K562 (cell line): ENCODE data around the gene ASMT. TPM values are rescaled to one million over a fixed set of nuclear protein-coding genes. Genes with fewer than 3 reads are reported as not detected.

Source experiments
- ATAC-seq: fragments of 200-7000 bp; cut with Tn5 transposase; 3 replicates; pipeline ENCODE4 v1.9.1; 2020; ENCODE audit warnings: moderate library complexity
- BruUV-seq: library from RNA; stranded (reverse); fragments of 400-500 nt; replicated peaks from 2 replicates; lab custom pipeline; 2021; lab: Mats Ljungman, UMichigan
- CTCF ChIA-PET: fragments of 300-600 bp; formaldehyde crosslinking; extraction: SDS; loops from one replicate; lab custom pipeline; 2021; ENCODE audit warnings: low intra/inter-chr PET ratio; lab: Yijun Ruan, JAX
- POLR2A ChIA-PET: fragments of 300-600, 350-650 bp; sonication (Branson Sonifier 250); formaldehyde crosslinking; extraction: SDS; loops from one replicate; lab custom pipeline; 2021; ENCODE audit warnings: antibody characterized with exemption, inconsistent platforms; lab: Yijun Ruan, JAX
- DNase-seq, 4 experiments: peaks; one replicate each; pipeline versions ENCODE4 v3.0.0 to v3.0.0-alpha.2; 2011 to 2018; ENCODE audit warnings: low spot score in 3 of 4, mixed read lengths in 3 of 4; ENCODE audit errors: extremely low read depth in 1 of 4
- FAIRE-seq: peaks from 2 replicates; lab custom pipeline; 2011; peaks lifted over from hg19 to GRCh38; lab: Jason Lieb, UNC
- H2AFZ ChIP-seq: 2 replicates; pipeline ENCODE4 v1.6.0; 2011; ENCODE audit warnings: low read depth, low read length, control low read depth, inconsistent platforms
- H3K27ac ChIP-seq: fragments of 200-600 bp; 3 replicates; pipeline ENCODE4 v1.8.0; 2011; ENCODE audit warnings: low read depth, mild to moderate bottlenecking, control low read depth, inconsistent platforms, low read length, moderate library complexity, mixed read lengths; ENCODE audit errors: extremely low read depth
- H3K27me3 ChIP-seq, 2 experiments: fragments of 300-600 bp in 1 of 2; 2 replicates in 1 of 2; 3 replicates in 1 of 2; pipeline versions ENCODE4 v1.6.0 to v1.8.0; 2011; ENCODE audit warnings: inconsistent platforms in 2 of 2, low read length in 2 of 2, mild to moderate bottlenecking in 1 of 2, mixed read lengths in 1 of 2, moderate library complexity in 1 of 2; ENCODE audit not compliant: control insufficient read depth in 2 of 2, insufficient read depth in 2 of 2
- H3K36me3 ChIP-seq: fragments of 300-600 bp; 3 replicates; pipeline ENCODE4 v1.8.0; 2011; ENCODE audit warnings: mild to moderate bottlenecking, low read length, inconsistent platforms; ENCODE audit not compliant: control insufficient read depth, insufficient read depth
- H3K4me1 ChIP-seq, 2 experiments: fragments of 200-600 bp in 1 of 2; replicated peaks in 1 of 2; 2 replicates in 1 of 2; 3 replicates in 1 of 2; pipeline versions ENCODE4 v1.5.1 to v1.8.0; 2011; ENCODE audit warnings: inconsistent platforms in 2 of 2, low read length in 2 of 2, mild to moderate bottlenecking in 1 of 2, mixed read lengths in 1 of 2, moderate library complexity in 1 of 2; ENCODE audit not compliant: control insufficient read depth in 2 of 2, insufficient read depth in 2 of 2
- H3K4me2 ChIP-seq: 2 replicates; pipeline ENCODE4 v1.6.1; 2011; ENCODE audit warnings: low read length, control low read depth, inconsistent platforms, mixed read lengths; ENCODE audit not compliant: insufficient read depth
- H3K4me3 ChIP-seq: fragments of 200-600 bp; sonication (generic), shearing (Covaris generic); 2 replicates; pipeline ENCODE4 v1.5.1; 2016; ENCODE audit warnings: control low read depth, inconsistent platforms
- H3K79me2 ChIP-seq: fragments of 200-600 bp; 3 replicates; pipeline ENCODE4 v1.8.0; 2011; ENCODE audit warnings: low read length, inconsistent platforms; ENCODE audit not compliant: control insufficient read depth, insufficient read depth
- H3K9ac ChIP-seq, 2 experiments: 2 replicates each; pipeline versions ENCODE4 v1.6.0 to v1.6.1; 2011; ENCODE audit warnings: low read depth in 2 of 2, low read length in 2 of 2, control low read depth in 1 of 2, inconsistent platforms in 1 of 2, mild to moderate bottlenecking in 1 of 2, mixed read lengths in 1 of 2; ENCODE audit not compliant: insufficient read depth in 1 of 2
- H3K9me1 ChIP-seq: one replicate; pipeline ENCODE4 v1.6.0; 2011; ENCODE audit warnings: inconsistent platforms, mild to moderate bottlenecking, low read length, moderate library complexity; ENCODE audit not compliant: control insufficient read depth, insufficient read depth
- H3K9me3 ChIP-seq: replicated peaks from 2 replicates; pipeline ENCODE4 v1.5.1; 2011; ENCODE audit warnings: low read depth, low read length, inconsistent platforms; ENCODE audit not compliant: control insufficient read depth, insufficient read depth
- H4K20me1 ChIP-seq: replicated peaks from 2 replicates; pipeline ENCODE4 v1.6.1; 2011; ENCODE audit warnings: low read length, inconsistent platforms, mixed read lengths; ENCODE audit not compliant: control insufficient read depth, insufficient read depth
- ATF3 ChIP-seq, 2 experiments: fragments of 450-650 bp in 1 of 2; sonication (generic) in 1 of 2; formaldehyde crosslinking in 1 of 2; IDR thresholded peaks in 1 of 2; conservative IDR thresholded peaks in 1 of 2; 2 replicates each; pipeline versions ENCODE4 v1.6.1 to v1.8.1; 2016 to 2023; ENCODE audit warnings: mild to moderate bottlenecking in 2 of 2, moderate library complexity in 2 of 2, inconsistent platforms in 1 of 2, missing genetic modification reagents in 1 of 2
- E2F3 ChIP-seq: fragments of 250-450 bp; sonication (Bioruptor Pico); IDR thresholded peaks from 2 replicates; pipeline ENCODE4 v1.4.0; 2020; ENCODE audit warnings: mild to moderate bottlenecking
- GTF2E2 ChIP-seq: fragments of 200-800 bp; sonication (Bioruptor generic); IDR thresholded peaks from 2 replicates; pipeline ENCODE4 v1.6.1; 2016; ENCODE audit warnings: missing genetic modification characterization, missing compliant biosample characterization
- HMG20B ChIP-seq: fragments of 250-450 bp; sonication (Bioruptor Pico); IDR thresholded peaks from 2 replicates; pipeline ENCODE4 v1.5.0; 2021; ENCODE audit warnings: mild to moderate bottlenecking
- MITF ChIP-seq: IDR thresholded peaks from 2 replicates; pipeline ENCODE4 v1.6.1; 2014; ENCODE audit warnings: antibody characterized with exemption
- PKNOX1 ChIP-seq: fragments of 450-650 bp; IDR thresholded peaks from 2 replicates; pipeline ENCODE4 v1.6.1; 2016
- PRPF4 ChIP-seq: fragments of 200-400 bp; formaldehyde crosslinking; IDR thresholded peaks from one replicate; pipeline ENCODE4 v1.6.1; 2017; ENCODE audit warnings: low read length, low read depth, mild to moderate bottlenecking; ENCODE audit not compliant: insufficient read depth, poor library complexity, severe bottlenecking
- PYGO2 ChIP-seq: fragments of 450-650 bp; IDR thresholded peaks from 2 replicates; pipeline ENCODE4 v1.6.1; 2016; ENCODE audit warnings: mild to moderate bottlenecking, missing genetic modification characterization, moderate library complexity, missing compliant biosample characterization
- STAT5A ChIP-seq: IDR thresholded peaks from 2 replicates; pipeline ENCODE4 v1.6.1; 2012; ENCODE audit warnings: low read length, inconsistent platforms, borderline replicate concordance
- TGIF2 ChIP-seq: sonication (generic); formaldehyde crosslinking; IDR thresholded peaks from 2 replicates; pipeline ENCODE4 v1.8.1; 2022; ENCODE audit warnings: mild to moderate bottlenecking, missing genetic modification reagents, moderate library complexity
- UBTF ChIP-seq, 2 experiments: IDR thresholded peaks; 2 replicates each; pipeline ENCODE4 v1.6.1; 2012; ENCODE audit warnings: improper control_type of control experiment in 2 of 2, low read depth in 2 of 2, low read length in 2 of 2, borderline replicate concordance in 1 of 2
- ZC3H8 ChIP-seq: fragments of 450-650 bp; IDR thresholded peaks from 2 replicates; pipeline ENCODE4 v1.6.1; 2017
- ZNF143 ChIP-seq: sonication (generic); formaldehyde crosslinking; IDR thresholded peaks from 2 replicates; pipeline ENCODE4 v1.9.0; 2022; ENCODE audit warnings: mild to moderate bottlenecking, missing genetic modification reagents
- WGBS: fragments of 100-300 bp; shearing (Covaris generic); methylation state at CpG from one replicate; pipeline ENCODE4 v1.1.6; 2016; ENCODE audit warnings: low coverage, mixed read lengths; ENCODE audit not compliant: insufficient coverage; ENCODE audit errors: missing lambda C conversion rate; 5-methylcytosine and 5-hydroxymethylcytosine counted together
- in situ Hi-C: fragments of 300-500 bp; cut with MboI; formaldehyde crosslinking; loops from 4 replicates; pipeline ENCODE4 v1.15.0; 2018; ENCODE audit warnings: inconsistent platforms, mixed read lengths
- intact Hi-C: fragments of 100-400 bp; cut with micrococcal nuclease; formaldehyde crosslinking; loops from 2 replicates; pipeline ENCODE4 v1.14.2; 2022
- polyA plus RNA-seq, 8 experiments: library from polyadenylated mRNA; depleted of rRNA in 4 of 8; stranded (reverse) in 5 of 8; unstranded in 3 of 8; fragments of >200 nt; fragmentation: Nextera tagmentation in 2 of 8; fragmentation: Illumina TruSeq in 1 of 8; extraction: Ambion mirVana in 2 of 8; extraction: Trizol in 1 of 8; gene quantifications; 2 replicates each; pipeline versions ENCODE4 v1.2.1 to v1.2.3, GENCODE V29; 2011 to 2014; ENCODE audit warnings: inconsistent platforms in 1 of 8, missing spikeins in 1 of 8
- total RNA-seq, 7 experiments: library from RNA; depleted of rRNA in 6 of 7; stranded (reverse); fragments of >200 nt in 6 of 7; fragmentation: Illumina TruSeq in 2 of 7; extraction: Trizol in 2 of 7; gene quantifications; 2 replicates each; pipeline versions ENCODE4 v1.2.1 to v1.2.3, GENCODE V29; 2011 to 2021; ENCODE audit warnings: low replicate concordance in 1 of 7

The ASMT gene
- total and polyA plus RNA-seq, 9 of the 15 experiments (the other 6 are each of a cell fraction or from before 2014, with no cell fraction given): 0.06 TPM; not detected in 8

GRCh38 chrX:1649621-1650020, 34.8 kb downstream of the ASMT start:
- Histone ChIP-seq H3K4me1 (no peaks in the 10 kb centered on the region), H4K20me1 (no peaks in the 10 kb centered on the region), H3K4me3 (no peak overlapping the region), H3K9me1 (no peaks in the 10 kb centered on the region), H3K9me3 (no peaks in the 10 kb centered on the region)
- no peak for TF ChIP-seq MITF
- TF ChIP-seq TGIF2 (CRISPR knock-in tag): no peak
- TF ChIP-seq ATF3 (IDR thresholded peaks at IDR 0.05): no peak
- no peak for TF ChIP-seq ATF3 (CRISPR knock-in tag; conservative IDR thresholded peaks at IDR 0.05)
- TF ChIP-seq GTF2E2 (tag): no peak
- TF ChIP-seq UBTF (IDR thresholded peaks at IDR 0.05; ENCODE audit: borderline replicate concordance in 1 of 2, low read depth in 2 of 2, low read length in 2 of 2): no peak
- no peak for TF ChIP-seq STAT5A
- TF ChIP-seq ZC3H8: no peak
- TF ChIP-seq ZNF143 (CRISPR knock-in tag): no peak
- TF ChIP-seq PKNOX1: no peak
- TF ChIP-seq HMG20B (CRISPR knock-in tag): no peak
- TF ChIP-seq PYGO2 (tag): no peak
- no peak for TF ChIP-seq PRPF4
- no peak for TF ChIP-seq E2F3 (CRISPR knock-in tag)
- TF ChIP-seq, all 486 proteins: peak for 0
- no peak overlapping the region for H2AFZ ChIP-seq
- 0% methylated on average over 1 of the region's 8 CpGs for WGBS
- BruUV-seq: no TSS peak
- no peak for FAIRE-seq
- H3K36me3 ChIP-seq: no peaks in the 10 kb centered on the region
- in situ Hi-C loops (loop anchor here (25.0 kb wide), 1 partner anchor 963 kb away; no protein-coding TSS in a partner anchor), intact Hi-C loops (loop anchor here (5.0 kb wide), 1 partner anchor 813 kb away; no protein-coding TSS in a partner anchor)
- H3K27ac ChIP-seq: no peak overlapping the region
- DNase-seq: no peak
- no peak overlapping the region for H3K4me2 ChIP-seq
- CTCF ChIA-PET: no interaction called here
- ATAC-seq: no peak
- no peaks in the 10 kb centered on the region for H3K27me3 ChIP-seq
- no peaks in the 10 kb centered on the region for H3K79me2 ChIP-seq
- POLR2A ChIA-PET: no interaction called here
- H3K9ac ChIP-seq: no peak overlapping the region
